Activated CD8-positive, alpha-beta memory T cell treated with anti-CD3 and anti-CD28 coated beads, Interleukin-2, amount 50 U/mL, for 4 hours (primary cell): ENCODE results near the gene POLD1.

Source experiments
- DNase-seq: peaks from one replicate; pipeline ENCODE4 v3.0.0-alpha.2; 2020

The POLD1 gene

DNA sequence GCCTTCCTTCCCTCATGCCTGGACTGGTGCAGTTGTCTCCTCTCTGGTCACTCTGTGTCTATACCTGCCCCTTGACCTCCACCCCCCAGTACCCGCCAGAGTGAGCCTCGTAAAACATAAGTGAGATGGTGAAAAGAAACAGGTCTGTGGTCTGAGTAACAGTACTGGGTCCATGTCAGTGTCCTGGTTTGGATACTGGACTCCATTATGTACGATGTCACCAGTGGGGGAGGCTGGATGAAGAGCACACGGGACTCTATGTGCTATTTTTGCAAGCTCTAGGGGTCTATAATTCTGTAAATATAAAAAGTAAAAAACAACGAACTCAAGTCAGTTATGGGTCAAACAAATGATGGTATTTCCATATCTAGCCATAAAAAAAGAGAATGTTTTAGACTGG lies 62.9 kb downstream of the POLD1 start:
- DNase-seq = no peak

DNA sequence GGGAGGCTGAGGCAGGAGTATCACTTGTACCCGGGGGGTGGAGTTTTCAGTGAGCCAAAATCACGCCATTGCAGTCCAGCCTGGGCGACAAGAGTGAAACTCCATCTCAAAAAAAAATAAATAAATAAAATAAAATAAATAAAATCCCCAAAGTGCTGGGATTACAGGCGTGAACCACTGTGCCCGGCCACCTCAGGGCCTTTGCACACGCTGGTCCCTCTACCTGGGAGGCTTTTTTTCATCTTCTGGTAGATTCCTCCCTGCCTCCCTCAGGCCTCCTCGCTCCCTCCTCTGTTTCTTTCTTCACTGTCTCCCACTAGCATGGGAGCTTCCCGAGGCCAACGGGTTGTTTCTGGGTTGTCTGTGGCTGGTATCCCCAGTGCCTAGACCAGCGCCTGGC lies 63.6 kb downstream of the POLD1 start:
- no peak for DNase-seq

DNA sequence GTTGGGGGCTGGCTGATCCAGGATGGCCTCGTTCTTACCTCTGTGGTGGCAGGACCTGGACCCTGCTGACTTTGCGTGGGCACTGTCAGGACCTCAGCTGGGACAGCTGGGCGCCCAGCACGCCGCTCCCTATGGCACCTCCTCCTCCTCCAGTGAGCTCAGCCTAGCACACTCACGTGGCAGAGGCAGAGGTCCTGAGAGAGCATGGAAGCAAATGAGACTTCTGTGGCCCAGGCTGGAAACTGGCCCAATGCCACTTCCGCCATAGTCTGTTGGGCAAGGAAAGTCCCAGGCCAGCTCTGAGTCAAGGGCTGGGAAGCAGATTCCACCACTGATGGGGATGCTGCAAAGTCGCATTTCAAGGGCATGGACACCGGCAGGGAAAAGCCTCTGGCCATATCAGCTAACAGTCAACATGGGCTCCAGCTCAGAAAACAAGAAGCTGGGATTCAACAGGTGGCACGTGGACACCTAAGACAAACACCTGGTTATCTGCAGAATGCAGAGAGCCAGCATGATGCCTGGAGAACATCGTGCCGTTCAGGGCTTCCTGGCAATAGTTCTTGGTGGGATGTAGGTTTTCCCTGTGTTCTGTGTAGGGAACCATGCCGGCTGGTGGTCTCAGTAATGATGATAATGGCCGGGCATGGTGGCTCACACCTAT lies 65.2 kb downstream of the POLD1 start:
- DNase-seq = no peak

DNA sequence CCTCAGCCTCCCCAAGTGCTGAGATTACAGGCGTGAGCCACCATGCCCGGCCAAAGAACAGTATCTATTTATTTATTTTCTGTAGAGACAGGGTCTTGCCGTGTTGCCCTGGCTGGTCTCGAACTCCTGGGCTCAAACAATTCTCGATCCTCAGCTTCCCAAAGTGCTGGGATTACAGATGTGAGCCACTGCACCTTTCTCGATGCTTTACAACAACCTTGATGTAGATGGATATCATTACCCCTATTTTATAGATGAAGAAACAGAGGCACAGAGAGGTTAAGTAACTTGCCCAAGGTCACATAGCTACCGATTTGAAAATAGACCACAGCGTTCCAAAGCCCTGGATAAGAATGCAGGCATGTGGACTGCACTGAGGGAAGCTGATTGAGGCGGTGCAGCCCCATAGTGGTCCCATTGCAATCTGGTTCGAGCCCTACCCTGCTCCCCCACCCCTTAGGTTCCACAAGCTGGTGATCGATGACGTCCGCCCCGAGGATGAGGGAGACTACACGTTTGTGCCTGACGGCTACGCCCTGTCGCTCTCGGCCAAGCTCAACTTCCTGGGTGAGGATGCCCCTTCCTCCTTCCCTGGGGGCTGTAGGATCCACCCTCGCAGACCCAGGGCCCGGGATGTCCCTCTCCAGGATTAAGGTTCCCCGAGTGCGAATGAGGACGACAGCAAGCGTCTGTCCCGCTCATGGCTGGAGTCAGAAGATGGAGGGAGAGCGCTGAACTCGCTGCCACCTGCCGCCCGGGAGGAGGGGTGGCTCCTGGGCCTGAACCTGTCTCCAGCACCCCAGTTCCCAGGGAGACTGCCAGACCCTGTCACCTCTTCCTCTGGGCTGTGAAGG lies 66.4 kb downstream of the POLD1 start:
- no peak for DNase-seq

DNA sequence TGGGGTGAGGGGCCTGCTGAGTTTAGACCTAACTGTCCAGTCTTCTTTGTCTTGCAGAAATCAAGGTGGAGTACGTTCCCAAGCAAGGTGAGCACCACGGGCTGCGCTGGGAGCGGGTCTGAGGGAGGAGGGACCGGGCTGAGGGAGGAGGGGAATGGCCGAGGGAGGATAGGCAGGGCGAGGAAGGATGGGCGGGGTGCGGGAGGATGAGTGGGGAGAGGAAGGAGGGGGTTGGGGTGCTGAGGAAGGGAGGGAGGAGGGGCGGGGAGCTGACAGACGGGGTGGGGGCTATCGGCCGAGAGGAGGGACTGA lies 67.0 kb downstream of the POLD1 start:
- DNase-seq = no peak

DNA sequence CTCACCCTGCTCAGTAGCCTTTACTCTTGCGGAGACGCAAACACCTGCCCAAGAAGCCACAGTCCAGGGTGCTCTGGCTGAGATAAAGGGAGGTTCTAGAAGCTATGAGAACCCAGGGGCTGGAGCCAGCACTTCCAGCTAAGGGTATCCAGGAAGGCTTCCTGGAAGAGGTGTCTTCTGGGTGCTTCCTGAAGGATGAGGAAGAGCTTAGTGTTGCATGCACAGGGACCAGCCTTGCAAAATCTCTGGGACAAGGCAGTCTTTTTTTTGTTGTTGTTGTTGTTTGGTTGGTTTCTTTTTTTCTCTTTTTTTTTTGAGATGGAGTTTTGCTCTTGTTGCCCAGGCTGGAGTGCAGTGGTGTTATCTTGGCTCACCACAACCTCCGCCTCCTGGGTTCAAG lies 69.1 kb downstream of the POLD1 start:
- no peak for DNase-seq

DNA sequence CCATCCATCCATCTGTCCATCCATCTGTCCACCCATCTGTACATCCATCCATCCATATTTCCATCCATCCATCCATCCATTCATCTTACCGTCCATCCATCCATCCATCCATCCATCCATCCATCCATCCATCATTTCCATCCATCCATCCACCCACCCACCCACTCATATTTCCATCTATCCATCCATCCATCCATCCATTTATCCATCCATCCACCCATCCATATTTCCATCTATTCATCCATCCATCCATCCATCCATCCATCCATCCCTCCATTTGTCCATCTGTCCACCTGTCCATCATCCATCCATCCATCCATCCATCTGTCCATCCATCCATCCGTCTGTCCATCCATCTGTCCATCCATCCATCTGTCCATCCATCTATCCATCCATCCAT lies 71.8 kb downstream of the POLD1 start:
- no peak for DNase-seq

DNA sequence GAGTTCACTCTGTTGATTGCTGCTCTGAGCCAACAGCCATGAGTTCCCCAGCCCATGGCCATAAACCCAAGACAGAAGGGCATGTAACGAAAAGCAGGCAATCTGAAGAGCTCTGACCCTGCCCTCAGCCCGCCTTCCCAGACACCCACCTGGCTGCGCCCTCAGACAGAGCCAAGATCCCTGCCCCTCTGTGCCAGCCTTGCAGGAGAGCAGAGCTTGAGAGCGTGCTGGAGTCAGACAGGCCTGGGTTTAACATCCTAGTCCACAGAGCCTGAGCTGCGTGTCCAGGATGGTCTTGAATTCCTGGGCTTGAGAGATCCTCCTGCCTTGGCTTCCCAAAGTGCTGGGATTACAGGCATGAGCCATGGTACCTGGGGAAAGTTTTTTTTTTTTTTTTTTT lies 73.2 kb downstream of the POLD1 start:
- DNase-seq = no peak

DNA sequence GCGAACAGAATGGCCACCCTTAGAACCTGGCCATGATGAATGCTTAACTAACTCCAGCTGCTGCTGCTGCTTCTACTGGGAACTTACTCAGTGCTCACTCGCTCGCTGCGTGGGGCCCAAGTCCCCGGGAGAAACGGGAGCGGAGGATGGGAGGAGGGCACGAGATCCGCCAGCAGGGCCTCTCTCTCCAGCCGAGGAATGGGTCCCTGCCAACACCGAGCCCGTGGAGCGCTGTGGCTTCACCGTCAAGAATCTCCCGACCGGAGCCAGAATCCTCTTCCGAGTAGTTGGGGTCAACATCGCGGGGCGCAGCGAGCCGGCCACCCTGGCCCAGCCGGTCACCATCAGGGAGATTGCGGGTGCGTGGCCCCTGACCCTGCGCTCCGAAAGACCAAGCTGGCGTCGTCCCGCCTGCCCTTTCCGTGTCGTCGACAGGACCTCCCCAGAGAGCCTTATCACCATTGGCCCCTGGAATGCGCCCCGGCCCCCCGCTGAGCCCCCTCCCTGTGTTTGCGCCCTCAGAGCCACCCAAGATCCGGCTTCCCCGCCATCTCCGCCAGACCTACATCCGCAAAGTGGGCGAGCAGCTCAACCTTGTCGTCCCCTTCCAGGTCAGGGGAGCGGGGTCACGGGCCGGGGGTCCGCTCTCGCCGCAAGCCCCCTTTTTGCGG lies 74.4 kb downstream of the POLD1 start:
- DNase-seq = no peak

DNA sequence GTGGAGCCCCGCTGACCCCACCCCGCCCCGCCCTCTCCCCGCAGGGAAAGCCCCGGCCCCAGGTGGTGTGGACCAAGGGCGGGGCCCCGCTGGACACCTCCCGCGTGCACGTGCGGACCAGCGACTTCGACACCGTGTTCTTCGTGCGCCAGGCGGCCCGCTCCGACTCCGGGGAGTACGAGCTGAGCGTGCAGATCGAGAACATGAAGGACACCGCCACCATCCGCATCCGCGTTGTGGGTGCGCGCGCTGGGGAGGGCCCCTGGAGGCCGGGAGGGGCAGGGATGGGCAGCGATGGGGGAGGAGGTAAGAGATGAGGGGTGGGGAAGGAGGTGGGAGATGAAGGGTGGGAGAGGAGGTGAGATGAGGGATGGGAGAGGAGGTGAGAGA lies 74.9 kb downstream of the POLD1 start:
- no peak for DNase-seq

DNA sequence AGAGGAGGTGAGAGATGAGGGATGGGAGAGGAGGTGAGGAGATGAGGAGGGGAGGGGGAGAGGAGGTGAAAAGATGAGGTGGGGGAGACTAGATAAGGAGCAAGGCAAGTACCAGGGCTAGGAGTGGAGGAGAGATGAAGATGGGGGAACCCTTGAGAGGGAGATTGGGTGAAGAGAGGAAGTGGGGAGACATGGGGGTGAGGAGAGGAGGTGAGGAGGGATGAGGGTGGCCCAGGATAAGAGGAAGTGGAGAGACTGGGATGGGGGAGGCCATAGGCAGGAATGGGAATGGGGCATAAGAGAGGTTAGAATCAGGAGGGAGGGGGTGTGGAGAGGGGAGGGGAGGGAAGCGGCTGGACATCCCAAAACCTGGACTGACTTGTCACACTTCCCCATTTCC lies 75.5 kb downstream of the POLD1 start:
- no peak for DNase-seq

DNA sequence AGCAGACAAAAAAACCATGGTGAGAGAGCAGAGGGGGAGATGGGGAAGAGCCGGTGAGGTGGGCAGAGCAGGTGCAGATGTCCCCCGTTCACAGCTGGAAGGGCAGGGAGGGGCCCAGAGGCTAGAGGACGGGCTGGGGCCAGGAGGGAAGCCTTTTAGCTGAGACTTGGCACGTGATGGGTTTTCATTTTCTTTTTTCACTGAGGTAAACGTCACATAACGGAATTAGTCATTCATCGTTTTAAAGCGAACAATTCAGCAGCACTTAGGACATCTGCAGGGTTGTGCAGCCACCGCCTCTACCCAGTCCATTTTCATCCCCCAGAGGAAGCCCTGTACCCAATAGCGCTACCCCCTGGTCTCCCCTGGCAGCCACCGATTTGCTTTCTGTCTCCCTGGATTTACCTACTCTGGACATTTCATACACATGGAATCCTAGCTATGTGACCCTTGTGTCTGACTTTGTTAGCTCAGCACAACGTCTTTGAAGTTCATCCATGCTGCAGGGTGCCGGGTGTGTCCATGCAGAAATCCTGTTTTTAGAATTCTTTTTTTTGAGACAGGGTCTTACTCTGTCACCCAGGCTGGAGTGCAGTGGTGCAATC lies 76.1 kb downstream of the POLD1 start:
- DNase-seq = no peak

DNA sequence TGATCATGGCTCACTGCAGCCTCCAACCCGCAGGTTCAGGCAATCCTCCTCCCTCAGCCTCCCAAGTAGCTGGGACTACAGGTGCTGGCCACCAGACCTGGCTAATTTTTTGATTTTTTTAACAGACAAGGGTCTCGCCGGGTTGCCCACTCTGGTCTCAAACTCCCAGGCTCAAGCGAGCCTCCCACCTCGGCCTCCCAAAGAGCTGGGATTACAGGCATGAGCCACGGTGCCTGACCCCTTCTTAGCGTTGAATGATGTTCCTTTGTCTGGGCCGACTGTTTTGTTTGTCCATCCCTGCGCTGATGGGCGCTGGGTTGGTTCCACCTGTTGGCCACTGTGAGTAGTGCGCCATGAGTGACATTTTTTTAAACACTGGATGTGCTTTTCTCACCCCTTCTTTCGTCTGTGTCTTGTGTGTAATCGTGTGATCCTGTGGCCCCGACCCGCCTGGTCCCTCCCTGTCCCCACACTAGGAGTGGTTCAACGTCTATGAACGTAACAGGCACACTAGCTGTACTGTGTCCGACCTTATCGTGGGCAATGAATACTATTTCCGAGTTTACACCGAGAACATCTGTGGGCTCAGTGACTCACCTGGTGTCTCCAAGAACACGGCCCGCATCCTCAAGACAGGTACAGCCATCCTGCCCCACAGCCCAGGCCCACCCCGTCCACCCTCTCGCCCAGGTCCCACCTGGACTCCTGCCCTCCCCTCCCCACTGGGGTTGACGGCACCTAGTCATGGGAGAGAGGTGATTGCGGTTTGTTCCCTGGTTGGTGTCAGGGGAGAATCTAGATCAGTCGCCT lies 77.1 kb downstream of the POLD1 start:
- peak; percentile 55 for DNase-seq

DNA sequence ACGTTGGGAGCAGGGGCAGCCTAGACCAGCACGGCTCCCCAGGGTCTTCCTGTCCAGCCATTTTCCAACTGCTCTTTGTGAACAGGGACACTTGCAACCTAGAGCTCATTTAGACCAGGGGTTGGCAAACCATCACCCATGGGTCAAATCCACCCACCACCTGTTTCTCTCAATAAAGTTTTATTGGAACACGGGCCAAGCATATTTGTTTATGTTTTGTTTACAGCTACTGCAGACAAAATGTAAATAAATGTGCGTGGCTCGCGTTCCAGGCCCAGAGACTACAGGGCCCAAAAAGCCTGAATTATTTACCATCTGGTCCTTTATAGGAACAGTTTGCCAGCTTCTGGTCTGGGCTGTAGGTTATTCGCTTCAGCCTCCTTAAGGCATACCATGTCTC lies 78.8 kb downstream of the POLD1 start:
- DNase-seq = no peak

DNA sequence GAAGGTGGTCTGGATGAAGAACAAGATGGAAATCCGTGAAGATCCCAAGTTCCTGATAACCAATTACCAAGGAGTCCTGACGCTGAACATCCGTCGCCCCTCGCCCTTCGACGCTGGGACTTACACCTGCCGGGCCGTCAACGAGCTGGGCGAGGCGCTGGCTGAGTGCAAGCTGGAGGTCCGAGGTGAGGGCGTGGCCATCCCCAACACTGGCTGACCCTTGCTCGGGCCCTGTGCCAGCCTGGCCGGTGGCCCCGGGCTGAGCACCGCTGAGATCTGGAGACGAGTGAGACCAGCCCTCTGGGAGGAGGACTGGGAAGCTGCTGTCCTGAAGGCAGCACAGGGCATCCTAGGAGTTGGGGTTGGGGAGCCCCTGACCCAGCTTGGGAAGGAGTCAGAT lies 80.2 kb downstream of the POLD1 start:
- DNase-seq = no peak

DNA sequence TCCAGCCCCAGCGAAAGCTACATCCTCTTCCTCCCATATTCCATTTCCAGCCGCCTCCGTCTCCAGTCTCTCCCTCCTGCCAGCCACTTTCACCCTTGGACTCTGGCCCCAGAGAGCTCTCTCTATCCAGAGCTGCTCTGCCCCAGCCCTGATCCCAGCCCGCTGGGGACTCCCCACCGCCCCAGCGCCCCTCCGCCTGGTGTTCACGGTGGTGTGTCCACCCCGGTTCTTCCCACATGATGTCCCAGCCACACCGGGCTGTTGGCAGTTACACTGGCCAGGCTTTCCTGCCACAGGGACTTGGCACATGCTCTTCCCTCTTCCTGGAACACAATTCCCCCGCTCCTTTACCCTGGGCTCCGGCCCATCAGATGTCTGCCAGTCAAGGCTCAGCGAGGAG lies 80.9 kb downstream of the POLD1 start:
- no peak for DNase-seq

DNA sequence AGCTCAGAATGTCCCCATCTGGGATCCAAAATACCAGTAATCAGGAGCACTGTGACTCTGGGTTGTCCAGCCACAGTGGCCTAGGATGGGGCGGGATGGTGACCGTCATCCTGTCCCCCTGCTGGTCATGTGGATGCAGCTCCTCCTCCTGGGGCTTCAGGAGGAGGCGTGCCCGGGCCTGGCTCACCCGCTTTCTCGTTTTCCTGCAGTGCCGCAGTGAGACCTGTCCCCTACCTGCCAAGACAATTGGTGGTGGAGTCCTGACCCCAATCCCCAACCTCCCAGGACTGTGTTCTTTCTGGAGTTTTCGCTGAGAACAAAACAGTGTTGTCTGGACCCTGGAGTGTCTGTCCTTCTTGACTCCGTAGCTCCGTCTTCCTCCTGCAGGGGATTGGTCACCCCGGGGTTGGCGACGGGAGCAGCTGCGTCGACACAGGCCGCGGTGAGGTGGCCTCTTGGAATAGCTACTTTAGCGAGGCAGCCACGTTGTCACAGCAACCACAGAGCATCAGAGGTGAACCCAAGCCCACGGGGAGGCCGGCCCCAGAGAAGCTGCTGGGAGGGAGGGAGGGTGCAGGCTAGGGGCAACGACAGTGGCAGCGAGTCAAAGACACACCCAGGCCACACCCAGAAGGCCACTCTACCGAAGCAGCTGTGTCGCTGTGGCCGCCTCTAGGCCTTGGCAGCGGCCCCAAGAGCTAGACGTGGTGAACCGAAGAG lies 82.0 kb downstream of the POLD1 start:
- no peak for DNase-seq

DNA sequence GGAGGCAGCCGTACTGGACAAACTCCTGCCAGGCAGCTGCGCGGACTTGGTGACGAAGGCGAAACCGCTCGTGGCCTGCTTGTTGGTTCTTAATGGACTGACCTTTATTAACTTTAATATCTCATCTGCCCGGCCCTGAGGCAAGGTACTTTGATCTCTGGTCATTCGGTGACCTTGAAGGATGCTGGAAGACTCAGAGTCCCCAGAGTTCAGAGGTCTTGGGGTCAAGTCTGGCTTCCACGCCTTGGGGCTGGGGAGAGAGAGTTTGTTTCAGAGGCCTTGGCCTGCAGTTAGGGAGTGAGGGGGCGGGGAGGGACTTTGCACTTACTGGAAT lies 82.5 kb downstream of the POLD1 start:
- no peak for DNase-seq

DNA sequence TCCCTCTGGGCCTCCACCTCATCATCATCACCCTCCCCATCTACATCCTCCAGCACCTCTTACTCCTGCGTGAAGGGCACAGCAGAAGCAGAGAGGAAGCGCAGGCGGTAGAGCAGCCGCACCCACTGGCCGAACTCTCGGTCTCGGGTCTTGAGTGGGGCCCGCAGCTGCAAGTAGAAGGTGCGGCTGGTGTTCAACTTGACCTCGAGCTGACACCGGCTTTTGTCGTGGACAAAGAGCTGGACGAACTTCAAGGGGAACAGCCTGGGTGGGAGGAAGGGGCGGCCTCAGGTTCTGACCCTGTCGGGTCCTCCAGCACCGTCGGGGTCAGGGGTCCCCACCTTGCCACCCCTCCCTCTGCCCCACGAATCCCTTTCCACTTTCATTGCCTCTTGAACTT lies 83.4 kb downstream of the POLD1 start:
- no peak for DNase-seq
